GM19328 (cell line): ENCODE results near the gene NCCRP1.
"Not testable (repeated sequence)": the region's sequence is repeated elsewhere in the genome, so short reads cannot be mapped to it uniquely, and the experiment has no call there.

Source experiments
- ATAC-seq: cut with Tn5 transposase; IDR thresholded peaks from one replicate; pipeline ENCODE4 v1.9.1; 2021; ENCODE audit warnings: mild to moderate bottlenecking, moderate library complexity; ENCODE audit not compliant: unreplicated experiment

NCCRP1 gene

DNA sequence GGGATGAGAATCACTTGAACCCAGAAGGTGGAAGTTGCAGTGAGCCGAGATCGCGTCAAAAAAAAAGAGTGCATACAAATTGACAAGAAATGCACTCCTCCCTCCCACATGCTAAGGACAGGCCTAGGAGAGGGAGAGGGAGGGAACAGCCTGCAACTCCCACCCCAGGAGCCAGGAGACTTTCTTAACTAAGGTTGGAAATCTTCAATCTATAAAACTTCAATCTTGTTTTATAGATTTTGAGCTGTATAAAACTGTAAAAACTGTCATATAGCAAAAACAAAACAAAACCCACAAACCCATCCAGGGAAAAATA lies 8.6 kb downstream of the NCCRP1 start:
- no peak for ATAC-seq

DNA sequence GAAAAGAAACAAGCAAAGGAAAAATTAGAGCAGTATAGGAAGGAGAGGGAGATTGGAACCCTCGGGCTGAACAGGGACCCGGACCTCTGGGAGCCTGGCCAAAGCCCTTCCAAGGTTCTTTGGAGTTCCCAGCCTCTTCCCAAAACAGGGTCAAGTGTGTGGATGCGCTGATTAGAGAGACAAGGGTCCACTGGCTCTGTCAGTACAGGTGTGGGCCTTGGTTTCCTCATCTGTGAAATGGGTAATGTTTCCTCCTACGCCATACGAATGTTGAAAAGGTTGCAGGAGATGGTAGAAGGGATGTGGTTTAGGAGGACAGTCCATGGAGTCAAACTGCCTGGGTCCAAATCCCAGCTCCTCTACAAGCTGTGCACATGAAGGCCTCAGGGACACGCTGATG lies 9.4 kb downstream of the NCCRP1 start:
- ATAC-seq, result no peak

DNA sequence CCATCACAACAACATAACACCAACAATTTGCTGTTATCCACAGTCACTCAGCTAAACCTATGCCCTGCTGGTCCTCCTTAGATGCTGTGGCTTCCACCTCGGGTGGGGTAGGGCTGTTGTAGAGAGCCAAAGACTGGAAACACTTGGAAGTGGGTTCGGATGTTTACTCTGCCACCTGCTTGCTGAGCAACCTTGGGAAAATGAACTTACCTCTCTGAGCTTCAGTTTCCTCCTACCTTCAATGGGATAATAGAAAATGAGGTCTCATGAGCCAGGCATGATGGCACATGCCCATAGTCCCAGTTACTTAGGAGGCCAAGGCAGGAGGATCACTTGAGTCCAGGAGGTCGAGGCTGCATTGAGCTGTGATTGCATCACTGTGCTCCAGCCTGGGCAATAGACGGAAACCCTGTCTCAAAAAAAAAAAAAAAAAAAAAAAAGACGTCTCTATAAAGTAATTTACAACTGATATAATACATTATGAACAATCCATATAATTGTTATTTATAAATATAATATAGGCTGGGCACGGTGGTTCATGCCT lies 10.6 kb downstream of the NCCRP1 start:
- no peak for ATAC-seq

DNA sequence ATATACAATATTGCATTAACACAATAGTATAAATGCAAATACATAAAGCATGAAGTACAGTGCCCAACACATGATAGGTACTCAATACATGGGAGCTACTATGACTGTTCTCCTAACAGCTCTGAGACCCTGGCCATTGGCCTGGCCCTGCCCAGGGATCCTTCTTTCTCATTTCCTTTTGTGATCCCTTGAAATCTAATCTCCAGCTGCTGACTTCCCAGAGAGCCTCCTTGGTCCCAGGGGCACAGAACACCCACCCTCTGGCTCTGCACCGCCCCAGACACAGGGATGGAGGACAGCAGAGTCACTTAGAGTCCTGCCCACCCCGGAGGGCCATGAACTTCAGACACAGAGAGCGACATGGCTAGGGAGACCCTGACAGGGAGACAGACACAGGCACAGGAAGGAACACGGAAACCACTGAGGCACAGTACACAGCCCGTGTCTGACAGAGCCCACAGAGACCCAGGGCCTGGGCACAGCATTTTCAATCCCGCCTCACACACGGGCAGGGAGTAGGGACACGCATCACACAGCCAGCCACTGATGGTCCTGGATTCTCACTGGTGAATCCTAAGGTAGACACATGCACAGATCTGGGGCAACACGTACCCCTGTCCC lies 11.5 kb downstream of the NCCRP1 start:
- ATAC-seq, result no peak

DNA sequence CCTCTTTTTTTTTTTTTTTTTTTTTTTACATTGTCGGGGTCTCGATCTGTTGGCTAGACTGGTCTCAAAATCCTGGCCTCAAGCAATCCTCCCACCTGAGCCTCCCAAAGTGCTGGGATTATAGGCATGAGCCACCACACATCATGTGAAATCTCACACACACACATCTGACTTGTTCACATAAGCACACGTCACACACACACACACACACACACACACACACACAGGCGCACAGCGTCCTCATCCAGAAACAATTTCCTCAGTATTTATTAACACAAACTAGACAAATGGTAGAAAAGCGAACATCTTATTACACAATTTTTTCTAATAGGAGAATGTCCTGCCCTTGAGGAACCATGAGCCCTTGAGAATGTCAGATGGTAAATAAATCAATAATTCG lies 12.4 kb downstream of the NCCRP1 start:
- ATAC-seq, result no peak

DNA sequence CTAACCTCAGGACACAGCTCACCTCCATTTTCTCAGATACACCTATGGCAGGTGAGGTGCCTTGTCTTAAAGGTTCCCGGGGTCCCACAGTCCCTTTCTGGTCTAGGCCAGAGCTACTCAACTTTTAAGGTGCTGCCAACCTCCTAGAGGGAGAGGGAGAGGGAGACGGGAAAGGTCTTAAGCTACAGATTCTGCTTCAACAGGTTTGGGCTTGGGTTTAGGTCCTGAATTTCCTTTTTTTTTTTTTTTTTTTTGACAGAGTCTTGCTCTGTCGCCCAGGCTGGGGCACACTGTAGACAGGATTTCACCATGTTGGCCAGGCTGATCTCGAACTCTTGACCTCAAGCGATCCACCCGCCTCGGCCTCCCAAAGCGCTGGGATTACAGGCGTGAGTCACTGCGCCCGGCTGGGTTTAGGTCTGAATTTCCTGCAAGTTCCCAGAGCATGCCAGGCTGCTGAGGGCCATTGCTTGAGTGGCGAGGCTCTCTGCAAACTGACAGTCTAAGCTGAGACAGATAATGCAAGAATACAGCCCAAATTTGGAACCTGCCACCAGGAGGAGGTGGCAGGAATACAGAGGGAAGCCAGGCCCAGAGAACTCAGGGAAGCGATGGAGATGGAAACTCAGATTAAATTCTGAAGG lies 15.1 kb downstream of the NCCRP1 start:
- no peak for ATAC-seq

DNA sequence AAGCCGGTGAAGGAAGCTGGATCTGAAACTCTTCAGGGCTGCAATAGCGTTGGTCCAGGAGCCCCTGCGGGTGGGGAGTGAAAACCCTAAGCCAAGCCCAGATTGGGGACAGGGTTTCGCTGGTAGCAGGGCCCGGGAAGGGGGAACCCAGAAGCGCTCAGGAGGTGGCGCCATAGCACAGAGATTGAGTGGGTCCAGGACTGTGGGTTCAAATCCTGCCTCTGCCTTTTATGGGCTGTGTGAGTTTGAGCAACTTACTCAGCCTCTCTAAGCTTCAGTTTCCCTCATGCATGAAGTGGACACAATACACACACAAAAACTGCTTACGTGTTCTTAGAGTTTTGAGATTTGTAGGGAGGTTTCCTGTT lies 15.6 kb downstream of the NCCRP1 start:
- ATAC-seq, result no peak

DNA sequence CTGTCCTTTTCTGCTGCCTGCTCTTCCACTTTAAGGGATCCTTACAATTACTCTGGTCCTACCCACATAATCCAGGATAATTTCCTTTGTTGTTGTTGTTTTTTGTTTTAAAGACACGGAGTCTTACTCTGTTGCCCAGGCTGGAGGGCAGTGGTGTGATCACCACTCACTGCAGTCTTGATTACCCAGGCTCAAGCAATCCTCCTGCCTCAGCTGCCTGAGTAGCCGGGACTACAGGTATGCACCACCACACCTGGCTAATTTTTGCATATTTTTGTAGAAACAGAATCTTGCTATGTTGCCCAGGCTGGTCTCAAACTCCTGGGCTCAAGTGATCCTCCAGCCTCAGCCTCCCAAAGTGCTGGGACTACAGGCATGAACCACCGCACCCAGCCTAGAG lies 18.6 kb downstream of the NCCRP1 start:
- not testable (repeated sequence) for ATAC-seq

DNA sequence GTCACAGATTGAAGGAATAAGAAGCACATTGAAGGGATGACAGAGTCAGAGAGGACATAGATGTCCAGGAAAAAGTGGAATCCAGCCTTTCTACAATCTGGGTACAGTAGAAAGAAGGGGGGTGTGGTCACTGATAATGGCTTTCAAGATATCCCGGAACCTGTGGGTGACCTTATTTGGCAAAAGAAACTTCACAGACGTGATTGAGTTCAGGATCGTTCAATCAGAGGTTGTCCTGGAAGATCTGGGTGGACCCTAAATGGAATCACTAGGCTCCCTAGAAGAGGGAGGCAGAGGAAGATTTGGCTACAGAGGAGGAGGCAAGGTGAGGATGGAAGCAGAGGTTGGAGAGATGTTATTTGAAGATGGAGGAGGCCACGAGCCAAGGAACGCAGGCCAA lies 20.3 kb downstream of the NCCRP1 start:
- ATAC-seq, result no peak

DNA sequence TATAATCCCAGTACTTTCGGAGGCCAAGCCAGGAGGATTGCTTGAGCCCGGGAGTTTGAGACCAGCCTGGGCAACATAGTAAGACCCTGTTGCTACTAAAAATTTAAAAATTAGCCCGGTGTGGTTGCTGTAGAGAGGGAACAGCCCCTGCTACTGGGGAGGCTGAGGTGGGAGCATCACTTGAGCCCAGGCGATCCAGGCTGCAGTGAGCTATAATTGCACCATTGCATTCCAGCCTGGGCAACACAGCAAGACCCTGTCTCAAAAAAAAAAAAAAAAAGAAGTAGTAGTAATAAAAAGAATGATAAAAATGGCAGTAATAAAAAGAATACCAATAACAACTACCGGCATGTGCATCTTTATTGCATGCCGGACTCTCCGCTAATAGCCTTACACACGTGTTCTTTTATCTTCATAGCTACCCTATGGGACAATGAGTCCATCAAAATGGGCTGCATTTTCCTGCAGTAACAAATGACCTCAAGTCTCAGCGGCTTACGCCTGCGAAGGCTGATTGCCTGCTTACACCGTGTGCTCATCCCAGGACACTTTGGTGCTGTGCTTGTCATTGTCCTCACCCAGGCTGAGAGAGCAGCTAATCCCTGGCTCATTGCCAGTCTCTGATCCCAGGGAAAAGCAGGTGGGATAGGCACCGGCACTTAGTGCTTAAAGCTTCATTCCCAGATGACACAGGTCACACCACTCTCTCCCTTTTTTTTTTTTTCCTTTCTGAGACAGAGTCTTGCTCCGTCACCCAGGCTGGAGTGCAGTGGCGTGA lies 21.7 kb downstream of the NCCRP1 start:
- no peak for ATAC-seq

DNA sequence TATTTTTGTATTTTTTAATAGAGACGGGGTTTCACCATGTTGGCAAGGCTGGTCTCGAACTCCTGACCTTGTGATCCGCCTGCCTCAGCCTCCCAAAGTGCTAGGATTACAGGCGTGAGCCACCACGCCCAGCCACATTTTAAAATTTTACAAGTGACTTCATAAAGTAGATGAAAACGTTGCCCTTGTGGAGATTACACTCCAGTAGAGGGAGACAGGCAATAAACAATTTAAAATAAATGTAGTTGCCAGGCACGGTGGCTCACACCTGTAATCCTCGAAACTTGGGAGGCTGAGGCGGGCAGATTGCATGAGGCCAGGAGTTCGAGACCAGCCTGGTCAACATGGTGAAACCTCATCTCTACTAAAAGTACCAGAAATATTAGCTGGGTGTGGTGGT lies 22.3 kb downstream of the NCCRP1 start:
- ATAC-seq, result not testable (repeated sequence)

DNA sequence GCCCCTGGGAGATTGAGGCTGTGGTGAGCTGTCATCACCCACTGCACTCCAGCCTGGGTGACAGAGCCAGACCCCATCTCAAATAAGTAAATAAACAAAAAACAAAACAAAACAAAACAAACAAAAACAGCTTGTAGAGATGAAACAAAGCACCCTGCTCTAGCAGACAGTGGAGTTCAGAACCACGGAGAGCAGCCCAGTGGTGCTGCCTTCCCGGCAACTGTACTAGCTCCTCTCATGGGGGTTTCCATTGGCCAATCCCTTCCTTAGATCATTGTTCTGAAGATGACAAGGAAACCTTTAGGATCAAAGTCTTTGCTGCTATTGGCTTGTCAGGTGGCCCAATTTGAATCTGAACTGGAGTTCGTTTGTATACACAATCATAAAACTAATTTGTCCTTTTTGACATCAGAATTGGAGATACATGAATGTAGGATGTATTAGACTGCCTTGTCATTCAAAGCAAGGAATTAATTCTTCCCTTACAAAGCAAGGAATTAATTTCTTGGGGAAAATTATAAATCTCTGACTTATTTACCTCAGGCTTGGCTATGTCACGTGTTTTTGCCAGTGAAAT lies 27.0 kb downstream of the NCCRP1 start:
- no peak for ATAC-seq

DNA sequence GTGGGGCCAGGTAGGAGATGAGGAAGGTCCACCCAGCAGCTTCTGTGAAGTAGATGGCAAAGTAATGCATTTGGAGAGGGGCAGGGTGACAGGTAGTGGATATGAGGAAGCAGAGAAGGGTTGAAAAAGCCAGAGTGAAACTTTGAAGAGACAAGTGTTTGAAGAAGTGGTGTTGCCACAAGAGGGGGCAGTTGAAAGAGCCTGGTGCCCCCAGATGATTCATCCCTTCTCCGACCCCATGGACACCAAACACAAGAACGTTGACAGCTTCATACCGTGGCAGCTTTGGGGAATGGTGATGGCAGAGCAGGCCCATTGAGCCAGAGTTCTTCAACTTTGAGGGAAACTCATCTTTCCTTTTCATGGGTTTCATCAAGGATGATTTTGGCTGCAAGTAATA lies 28.1 kb downstream of the NCCRP1 start:
- no peak for ATAC-seq

DNA sequence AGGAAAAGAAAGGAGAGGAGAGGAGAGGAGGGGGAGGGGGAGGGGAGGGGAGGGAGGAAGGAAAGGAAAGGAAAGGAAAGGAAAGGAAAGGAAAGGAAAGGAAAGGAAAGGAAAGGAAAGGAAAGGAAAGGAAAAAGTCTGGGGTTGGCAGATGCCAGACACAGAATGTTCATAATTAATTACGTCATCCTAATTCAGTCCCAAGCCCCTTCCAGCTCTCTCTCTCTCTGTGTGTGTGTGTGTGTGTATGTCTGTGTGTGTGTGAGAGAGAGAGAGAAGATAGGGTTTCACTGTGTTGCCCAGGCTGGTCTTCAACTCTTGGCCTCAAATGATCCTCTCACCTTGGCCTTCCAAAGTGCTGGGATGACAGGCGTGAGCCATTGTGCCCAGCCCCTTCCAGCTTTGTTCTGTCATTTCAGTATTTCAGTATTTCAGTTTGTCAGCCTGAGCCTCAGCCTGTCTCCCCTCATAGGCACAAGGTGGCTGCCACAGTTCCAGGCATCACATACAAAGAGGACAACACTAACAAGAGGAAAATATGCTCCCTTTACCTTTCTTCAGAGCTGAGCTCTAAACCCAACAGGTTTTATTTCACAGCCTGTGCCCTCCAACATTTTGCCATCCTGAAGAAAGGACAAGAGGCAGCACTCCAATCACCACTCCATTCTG lies 33.5 kb downstream of the NCCRP1 start:
- no peak for ATAC-seq

DNA sequence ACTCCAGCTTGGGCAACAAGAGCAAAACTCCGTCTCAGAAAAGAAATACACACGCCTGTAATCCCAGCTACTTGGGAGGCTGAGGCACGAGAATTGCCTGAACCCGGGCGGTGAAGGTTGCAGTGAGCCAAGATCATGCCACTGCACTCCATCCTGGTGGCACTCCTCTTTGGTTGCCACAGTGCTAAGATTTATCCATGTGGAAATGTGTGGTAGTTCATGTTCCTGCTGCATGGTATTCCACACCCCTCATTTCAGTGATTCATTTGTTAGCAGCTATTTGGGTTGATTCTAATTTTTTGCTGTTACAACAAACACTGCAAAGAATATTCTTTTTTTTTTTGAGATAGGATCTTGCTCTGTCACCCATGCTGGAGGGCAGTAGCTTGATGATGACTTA lies 35.9 kb downstream of the NCCRP1 start:
- no peak for ATAC-seq

DNA sequence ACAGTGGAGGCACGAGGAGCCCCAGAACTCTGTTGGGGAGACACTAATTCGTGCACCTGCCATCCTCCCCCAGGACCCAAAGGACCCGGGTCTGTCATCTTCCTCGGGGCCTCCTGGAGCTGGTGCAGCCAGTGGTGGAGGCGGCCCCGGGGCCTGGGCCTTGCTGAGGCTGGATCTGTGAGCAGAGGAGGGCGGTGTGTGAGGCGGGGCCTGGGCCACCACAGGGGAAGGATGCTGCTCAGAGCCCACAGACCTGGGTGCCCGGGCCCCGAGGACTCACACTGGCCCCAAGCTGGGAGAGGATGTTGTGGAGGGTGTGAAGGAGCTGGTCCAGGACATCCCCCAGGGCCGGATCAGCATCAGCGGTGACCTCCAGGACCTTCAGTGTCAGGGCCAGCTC lies 39.8 kb downstream of the NCCRP1 start:
- ATAC-seq, result no peak

DNA sequence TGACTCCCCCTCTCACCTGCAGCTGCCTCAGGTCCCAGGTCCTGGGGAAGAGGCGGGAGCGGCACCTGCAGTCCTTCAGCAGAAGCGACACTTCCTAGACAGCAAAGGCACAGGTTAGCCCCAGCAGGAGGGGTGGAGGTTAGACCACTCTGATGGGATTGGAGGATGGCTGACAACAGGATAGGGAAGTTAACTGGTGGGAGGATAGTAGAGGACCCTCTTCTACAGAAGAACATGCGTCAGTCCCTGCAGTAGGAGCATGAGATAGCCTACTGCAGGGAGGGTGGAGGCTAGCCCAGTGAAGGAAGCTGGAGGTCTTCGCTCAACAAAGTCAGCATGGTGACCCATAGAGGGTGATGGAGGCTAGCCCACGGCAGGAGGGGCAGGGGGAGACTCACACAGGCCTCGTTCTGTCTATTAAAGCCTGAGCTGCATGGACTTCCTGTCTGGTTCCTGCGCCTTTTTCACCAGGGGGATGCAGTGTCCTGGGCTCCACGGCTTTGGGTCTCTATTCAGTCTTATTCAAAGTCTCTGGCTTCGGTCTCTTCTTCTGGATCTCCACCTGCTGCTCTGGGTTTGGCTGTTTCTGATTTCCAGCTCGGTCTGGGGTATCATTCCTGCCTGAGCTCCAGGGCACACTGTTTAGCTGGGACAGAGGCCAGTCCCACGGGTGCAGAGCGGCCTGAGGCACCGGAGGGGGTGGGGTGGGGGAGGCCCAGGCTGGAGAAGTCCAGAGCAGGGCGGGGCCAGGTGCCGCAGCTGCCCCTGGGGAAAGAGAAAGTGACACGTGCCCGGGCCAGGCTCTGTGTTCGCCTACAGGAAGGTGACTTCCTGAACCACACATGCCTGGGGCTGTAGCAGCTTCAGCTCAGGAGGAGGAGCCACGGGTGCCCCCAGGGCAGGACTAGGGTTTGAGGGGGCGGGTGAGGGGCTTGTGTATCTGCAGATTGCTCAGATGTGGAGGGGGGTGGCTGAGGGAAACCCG lies 40.7 kb downstream of the NCCRP1 start:
- ATAC-seq, result no peak

DNA sequence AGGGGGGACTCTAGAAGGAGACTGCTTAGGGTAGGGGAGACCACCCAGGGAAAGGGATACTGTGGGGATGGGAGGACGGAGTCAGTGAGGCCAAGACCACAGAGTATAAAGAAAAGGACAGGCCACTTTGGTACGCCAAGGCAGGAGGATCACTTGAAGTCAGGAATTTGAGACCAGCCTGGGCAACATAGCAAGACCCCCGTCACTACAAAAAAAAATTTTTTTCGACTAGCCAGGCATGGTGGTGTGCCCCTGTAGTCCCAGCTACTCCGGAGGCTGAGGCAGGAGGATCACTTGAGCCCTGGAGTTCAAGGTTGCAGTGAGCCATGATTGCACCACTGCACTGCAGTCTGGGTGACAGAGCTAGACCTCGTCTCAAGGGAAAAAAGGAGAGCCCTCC lies 41.4 kb downstream of the NCCRP1 start:
- ATAC-seq, result no peak

DNA sequence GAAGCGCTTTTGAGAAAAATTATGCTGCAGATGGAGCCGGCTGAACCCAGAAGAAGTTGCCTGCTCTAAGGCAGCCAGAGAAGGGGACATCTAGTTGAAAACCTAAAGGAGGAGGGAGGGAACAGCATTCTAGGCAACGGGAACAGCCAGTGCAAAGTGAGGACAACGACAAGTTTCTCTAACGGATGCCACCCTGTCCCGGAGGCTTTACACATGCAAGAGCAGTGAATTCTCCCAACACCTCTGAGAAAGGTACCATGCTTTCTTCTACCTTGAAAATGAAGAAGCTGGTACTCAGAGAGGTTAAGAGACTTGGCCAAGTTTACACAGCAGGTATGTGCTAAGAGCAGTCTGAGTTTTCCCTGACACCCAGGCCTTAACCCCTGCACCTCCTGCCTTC lies 42.2 kb downstream of the NCCRP1 start:
- ATAC-seq, result no peak

DNA sequence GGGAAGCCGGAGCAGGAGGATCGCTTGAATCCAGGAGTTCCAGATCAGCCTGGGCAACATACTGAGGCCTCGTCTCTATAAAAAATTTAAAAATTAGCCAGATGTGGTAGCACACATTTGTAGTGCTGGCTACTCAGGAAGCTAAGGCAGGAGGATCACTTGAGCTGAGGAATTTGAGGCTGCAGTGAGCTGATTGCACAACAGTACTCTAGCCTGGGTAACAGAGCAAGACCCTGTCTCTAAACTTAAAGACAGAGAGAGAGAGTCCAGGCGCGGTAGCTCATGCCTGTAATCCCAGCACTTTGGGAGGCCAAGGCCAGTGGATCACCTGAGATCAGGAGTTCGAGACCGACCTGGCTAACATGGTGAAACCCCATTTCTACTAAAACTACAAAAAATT lies 43.7 kb downstream of the NCCRP1 start:
- no peak for ATAC-seq
